Neural cell (in vitro differentiated cells): ENCODE data around the gene AGAP2. TPM values are rescaled to one million over a fixed set of nuclear protein-coding genes. Genes with fewer than 3 reads are reported as not detected.

Source experiments
- H2AFZ ChIP-seq: fragments of 200-600, 300-800 bp; sonication (generic), shearing (Covaris generic); 2 replicates; pipeline ENCODE4 v1.6.0; 2014; ENCODE audit warnings: low read depth, mild to moderate bottlenecking, antibody characterized with exemption, low read length, moderate library complexity
- H3F3A ChIP-seq: fragments of 200-600 bp; shearing (Covaris generic); 2 replicates; pipeline ENCODE4 v1.6.1; 2016; ENCODE audit warnings: mild to moderate bottlenecking, moderate library complexity, mixed read lengths, antibody characterized with exemption, low read length; ENCODE audit not compliant: insufficient read depth, poor library complexity, severe bottlenecking
- H3K27ac ChIP-seq: fragments of 200-600, 300-800 bp; sonication (generic), shearing (Covaris generic); 2 replicates; pipeline ENCODE4 v1.5.1; 2014; ENCODE audit warnings: mild to moderate bottlenecking, low read length, moderate library complexity
- H3K27me3 ChIP-seq: fragments of 300-800, 200-600 bp; sonication (generic), shearing (Covaris generic); 2 replicates; pipeline ENCODE4 v1.6.0; 2014; ENCODE audit warnings: mild to moderate bottlenecking, low read depth, low read length, moderate library complexity; ENCODE audit not compliant: insufficient read depth
- H3K36me3 ChIP-seq: fragments of 300-800, 200-600 bp; sonication (generic), shearing (Covaris generic); 2 replicates; pipeline ENCODE4 v1.5.1; 2014; ENCODE audit warnings: mild to moderate bottlenecking, antibody characterized with exemption, low read length, moderate library complexity; ENCODE audit not compliant: insufficient read depth
- H3K4me2 ChIP-seq: fragments of 300-800, 200-600 bp; sonication (generic), shearing (Covaris generic); 2 replicates; pipeline ENCODE4 v1.6.0; 2014; ENCODE audit warnings: mild to moderate bottlenecking, low read length
- H3K4me3 ChIP-seq: fragments of 300-800, 200-600 bp; sonication (generic), shearing (Covaris generic); 2 replicates; pipeline ENCODE4 v1.5.1; 2014; ENCODE audit warnings: mild to moderate bottlenecking, low read length, moderate library complexity
- H3K79me2 ChIP-seq: fragments of 200-600 bp; shearing (Covaris generic); replicated peaks from 2 replicates; pipeline ENCODE4 v1.6.0; 2014; ENCODE audit warnings: mild to moderate bottlenecking, low read length, moderate library complexity; ENCODE audit not compliant: insufficient read depth
- H3K9ac ChIP-seq: fragments of 300-800, 200-600 bp; sonication (generic), shearing (Covaris generic); 2 replicates; pipeline ENCODE4 v1.6.1; 2016; ENCODE audit warnings: mild to moderate bottlenecking, low read length, mixed read lengths
- H3K9me2 ChIP-seq: fragments of 200-600 bp; shearing (Covaris generic); 2 replicates; pipeline ENCODE4 v1.6.1; 2016; ENCODE audit warnings: mild to moderate bottlenecking, low read length, mixed read lengths; ENCODE audit not compliant: insufficient read depth
- H3K9me3 ChIP-seq: fragments of 200-600, 300-800 bp; sonication (generic), shearing (Covaris generic); 2 replicates; pipeline ENCODE4 v1.6.1; 2016; ENCODE audit warnings: mild to moderate bottlenecking, mixed run types, low read length, moderate library complexity, mixed read lengths
- H4K20me1 ChIP-seq: fragments of 200-600 bp; shearing (Covaris generic); 2 replicates; pipeline ENCODE4 v1.6.1; 2016; ENCODE audit warnings: mild to moderate bottlenecking, mixed run types; ENCODE audit not compliant: insufficient read depth
- EP300 ChIP-seq: fragments of 450-650 bp; conservative IDR thresholded peaks from 2 replicates; pipeline ENCODE4 v1.6.1; 2014; ENCODE audit warnings: antibody characterized with exemption, mild to moderate bottlenecking, moderate library complexity; ENCODE audit not compliant: poor library complexity, severe bottlenecking
- EZH2 ChIP-seq: fragments of 200-600, 300-800 bp; shearing (Covaris generic), sonication (generic); IDR thresholded peaks from 2 replicates; pipeline ENCODE4 v1.6.1; 2014; ENCODE audit warnings: antibody characterized with exemption, low read length, borderline replicate concordance, mild to moderate bottlenecking; ENCODE audit not compliant: insufficient read depth, poor library complexity, severe bottlenecking
- MXI1 ChIP-seq: fragments of 450-650 bp; conservative IDR thresholded peaks from 2 replicates; pipeline ENCODE4 v1.6.1; 2014; ENCODE audit warnings: antibody characterized with exemption, mild to moderate bottlenecking; ENCODE audit not compliant: poor library complexity, severe bottlenecking
- POLR2AphosphoS5 ChIP-seq: IDR thresholded peaks from 2 replicates; pipeline ENCODE4 v1.6.1; 2012
- RAD21 ChIP-seq: fragments of 450-650 bp; conservative IDR thresholded peaks from 2 replicates; pipeline ENCODE4 v1.6.1; 2014; ENCODE audit warnings: antibody characterized with exemption, mild to moderate bottlenecking, moderate library complexity
- SMC3 ChIP-seq: fragments of 450-650 bp; conservative IDR thresholded peaks from 2 replicates; pipeline ENCODE4 v1.6.1; 2014; ENCODE audit warnings: antibody characterized with exemption, mild to moderate bottlenecking, moderate library complexity; ENCODE audit not compliant: poor library complexity
- TAF1 ChIP-seq: IDR thresholded peaks from 2 replicates; pipeline ENCODE4 v1.6.1; 2012; ENCODE audit warnings: low read depth
- polyA plus RNA-seq: library from polyadenylated mRNA; depleted of rRNA; stranded (reverse); fragments of >200 nt; gene quantifications from 2 replicates; pipeline ENCODE4 v1.2.3, GENCODE V29; 2014
- TF ChIP-seq, protein P1 (sequence below): fragments of 450-650 bp; IDR thresholded peaks from 2 replicates; pipeline ENCODE4 v1.5.1; 2014; ENCODE audit warnings: antibody characterized with exemption, mild to moderate bottlenecking, moderate library complexity; ENCODE audit not compliant: poor library complexity, severe bottlenecking
- TF ChIP-seq, protein P2 (sequence below): IDR thresholded peaks from 2 replicates; pipeline ENCODE4 v1.6.1; 2012; ENCODE audit warnings: borderline replicate concordance

Gene AGAP2
- polyA plus RNA-seq, 1 donor from 2014 or later, result 19.3 TPM

DNA sequence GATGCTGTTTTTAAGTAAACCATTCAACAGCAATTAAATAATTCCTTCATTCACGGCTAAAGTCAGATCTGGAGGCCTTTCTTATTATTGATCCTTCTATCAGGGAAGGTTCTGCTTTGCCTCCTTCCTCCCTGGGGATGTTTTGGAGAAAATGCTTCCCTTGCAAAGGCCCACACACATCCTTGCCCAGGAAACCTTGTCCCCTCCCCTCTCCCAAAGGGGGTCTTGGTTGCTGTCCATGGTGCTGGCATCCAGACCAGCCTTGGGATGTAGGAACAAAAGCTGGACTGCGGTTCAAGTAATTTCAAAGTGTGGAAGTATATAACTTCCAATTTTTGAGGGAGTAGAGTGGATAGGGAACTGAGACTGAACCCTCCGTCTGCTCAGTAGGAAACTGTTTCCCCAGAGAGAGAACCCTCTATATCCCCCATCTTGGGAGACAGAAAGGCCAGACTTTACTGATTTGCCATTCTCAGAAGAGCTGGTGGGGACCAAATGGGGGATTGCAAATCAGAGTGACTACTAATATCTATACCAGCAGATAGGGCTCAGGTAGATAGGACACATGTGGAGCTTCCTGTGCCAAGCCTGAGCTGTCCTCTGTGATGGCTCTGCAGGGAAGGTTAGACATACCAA, 21.9 kb upstream of the AGAP2 start:
- H3K27me3 ChIP-seq, result peaks cover 32% of the 10 kb centered on the region
- no peak overlapping the region for H3K4me2 ChIP-seq
- no peak overlapping the region for H2AFZ ChIP-seq
- H3K27ac ChIP-seq, result no peak overlapping the region
- TF ChIP-seq, protein P1, sequence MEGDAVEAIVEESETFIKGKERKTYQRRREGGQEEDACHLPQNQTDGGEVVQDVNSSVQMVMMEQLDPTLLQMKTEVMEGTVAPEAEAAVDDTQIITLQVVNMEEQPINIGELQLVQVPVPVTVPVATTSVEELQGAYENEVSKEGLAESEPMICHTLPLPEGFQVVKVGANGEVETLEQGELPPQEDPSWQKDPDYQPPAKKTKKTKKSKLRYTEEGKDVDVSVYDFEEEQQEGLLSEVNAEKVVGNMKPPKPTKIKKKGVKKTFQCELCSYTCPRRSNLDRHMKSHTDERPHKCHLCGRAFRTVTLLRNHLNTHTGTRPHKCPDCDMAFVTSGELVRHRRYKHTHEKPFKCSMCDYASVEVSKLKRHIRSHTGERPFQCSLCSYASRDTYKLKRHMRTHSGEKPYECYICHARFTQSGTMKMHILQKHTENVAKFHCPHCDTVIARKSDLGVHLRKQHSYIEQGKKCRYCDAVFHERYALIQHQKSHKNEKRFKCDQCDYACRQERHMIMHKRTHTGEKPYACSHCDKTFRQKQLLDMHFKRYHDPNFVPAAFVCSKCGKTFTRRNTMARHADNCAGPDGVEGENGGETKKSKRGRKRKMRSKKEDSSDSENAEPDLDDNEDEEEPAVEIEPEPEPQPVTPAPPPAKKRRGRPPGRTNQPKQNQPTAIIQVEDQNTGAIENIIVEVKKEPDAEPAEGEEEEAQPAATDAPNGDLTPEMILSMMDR, result no peak
- TF ChIP-seq SMC3, result no peak
- TF ChIP-seq, protein P2, sequence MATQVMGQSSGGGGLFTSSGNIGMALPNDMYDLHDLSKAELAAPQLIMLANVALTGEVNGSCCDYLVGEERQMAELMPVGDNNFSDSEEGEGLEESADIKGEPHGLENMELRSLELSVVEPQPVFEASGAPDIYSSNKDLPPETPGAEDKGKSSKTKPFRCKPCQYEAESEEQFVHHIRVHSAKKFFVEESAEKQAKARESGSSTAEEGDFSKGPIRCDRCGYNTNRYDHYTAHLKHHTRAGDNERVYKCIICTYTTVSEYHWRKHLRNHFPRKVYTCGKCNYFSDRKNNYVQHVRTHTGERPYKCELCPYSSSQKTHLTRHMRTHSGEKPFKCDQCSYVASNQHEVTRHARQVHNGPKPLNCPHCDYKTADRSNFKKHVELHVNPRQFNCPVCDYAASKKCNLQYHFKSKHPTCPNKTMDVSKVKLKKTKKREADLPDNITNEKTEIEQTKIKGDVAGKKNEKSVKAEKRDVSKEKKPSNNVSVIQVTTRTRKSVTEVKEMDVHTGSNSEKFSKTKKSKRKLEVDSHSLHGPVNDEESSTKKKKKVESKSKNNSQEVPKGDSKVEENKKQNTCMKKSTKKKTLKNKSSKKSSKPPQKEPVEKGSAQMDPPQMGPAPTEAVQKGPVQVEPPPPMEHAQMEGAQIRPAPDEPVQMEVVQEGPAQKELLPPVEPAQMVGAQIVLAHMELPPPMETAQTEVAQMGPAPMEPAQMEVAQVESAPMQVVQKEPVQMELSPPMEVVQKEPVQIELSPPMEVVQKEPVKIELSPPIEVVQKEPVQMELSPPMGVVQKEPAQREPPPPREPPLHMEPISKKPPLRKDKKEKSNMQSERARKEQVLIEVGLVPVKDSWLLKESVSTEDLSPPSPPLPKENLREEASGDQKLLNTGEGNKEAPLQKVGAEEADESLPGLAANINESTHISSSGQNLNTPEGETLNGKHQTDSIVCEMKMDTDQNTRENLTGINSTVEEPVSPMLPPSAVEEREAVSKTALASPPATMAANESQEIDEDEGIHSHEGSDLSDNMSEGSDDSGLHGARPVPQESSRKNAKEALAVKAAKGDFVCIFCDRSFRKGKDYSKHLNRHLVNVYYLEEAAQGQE, result no peak
- no peak for TF ChIP-seq POLR2AphosphoS5
- TF ChIP-seq MXI1, result no peak
- TF ChIP-seq TAF1, result no peak
- no peak for TF ChIP-seq EZH2
- TF ChIP-seq RAD21, result no peak
- no peak for TF ChIP-seq EP300
- no peaks in the 10 kb centered on the region for H3K9me3 ChIP-seq
- no peaks in the 10 kb centered on the region for H3K36me3 ChIP-seq
- H3K79me2 ChIP-seq, result no peaks in the 10 kb centered on the region
- no peak overlapping the region for H3K4me3 ChIP-seq
- no peaks in the 10 kb centered on the region for H3F3A ChIP-seq
- H3K9ac ChIP-seq, result no peak overlapping the region
- no peaks in the 10 kb centered on the region for H3K9me2 ChIP-seq
- H4K20me1 ChIP-seq, result no peaks in the 10 kb centered on the region

DNA sequence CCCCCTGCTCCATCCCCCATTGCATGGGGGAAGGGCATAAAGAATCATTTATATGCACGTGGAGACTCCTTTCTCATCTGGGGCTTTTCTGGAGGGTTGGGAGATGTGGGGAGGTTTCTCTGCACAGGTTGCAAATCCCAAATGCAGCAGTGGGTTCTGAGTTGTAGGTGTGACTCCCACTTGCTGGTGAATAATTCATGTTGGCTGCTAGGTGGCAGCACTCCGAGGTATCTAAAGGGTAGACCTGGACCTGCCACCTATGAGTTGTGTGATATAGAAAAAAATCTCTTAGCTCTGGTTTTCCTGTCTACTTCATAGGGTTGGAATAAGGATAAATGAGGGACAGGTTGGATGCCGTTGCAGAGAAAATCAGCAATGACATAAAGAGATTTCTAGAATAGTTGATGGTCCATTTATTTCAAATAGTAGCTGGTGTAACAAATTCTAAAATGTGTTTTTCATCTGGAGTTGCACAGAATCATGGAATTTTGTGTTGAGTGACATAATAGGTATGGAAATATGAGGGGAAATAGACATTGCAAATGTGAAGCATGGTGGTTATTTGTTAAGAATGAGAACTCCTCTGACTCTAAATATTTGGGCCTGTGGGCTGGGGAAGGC, 20.9 kb upstream of the AGAP2 start:
- no peaks in the 10 kb centered on the region for H3K79me2 ChIP-seq
- no peaks in the 10 kb centered on the region for H3K9me2 ChIP-seq
- H3F3A ChIP-seq, result no peaks in the 10 kb centered on the region
- no peaks in the 10 kb centered on the region for H4K20me1 ChIP-seq
- no peak overlapping the region for H2AFZ ChIP-seq
- H3K27me3 ChIP-seq, result peaks cover 22% of the 10 kb centered on the region
- H3K9me3 ChIP-seq, result no peaks in the 10 kb centered on the region
- H3K4me2 ChIP-seq, result no peak overlapping the region
- H3K4me3 ChIP-seq, result no peak overlapping the region
- H3K36me3 ChIP-seq, result no peaks in the 10 kb centered on the region
- H3K27ac ChIP-seq, result no peak overlapping the region
- no peak overlapping the region for H3K9ac ChIP-seq
- TF ChIP-seq SMC3, result peak; percentile 49
- TF ChIP-seq POLR2AphosphoS5, result no peak
- TF ChIP-seq TAF1, result no peak
- TF ChIP-seq RAD21, result peak; percentile 35
- TF ChIP-seq MXI1, result no peak
- no peak for TF ChIP-seq EZH2
- TF ChIP-seq, protein P1, result peak; percentile 72
- no peak for TF ChIP-seq EP300
- TF ChIP-seq, protein P2, result no peak
